Ishikawa (cell line): ENCODE measurements around the gene TRIAP1.
A peak's percentile ranks its signal among the peaks of the same experiment; 100 is the strongest.

Source experiments
- CEBPB ChIP-seq: IDR thresholded peaks from 2 replicates; pipeline ENCODE4 v1.6.1; 2012
- CREB1 ChIP-seq: IDR thresholded peaks from 2 replicates; pipeline ENCODE4 v1.6.1; 2012; ENCODE audit warnings: low read depth
- EGR1 ChIP-seq: IDR thresholded peaks from 2 replicates; pipeline ENCODE4 v1.6.1; 2012
- EP300 ChIP-seq: IDR thresholded peaks from 2 replicates; pipeline ENCODE4 v1.6.1; 2012; ENCODE audit warnings: borderline replicate concordance
- FOXM1 ChIP-seq: IDR thresholded peaks from 2 replicates; pipeline ENCODE4 v1.6.1; 2012; ENCODE audit warnings: low read depth, borderline replicate concordance
- MAX ChIP-seq: IDR thresholded peaks from 2 replicates; pipeline ENCODE4 v1.6.1; 2012
- NFIC ChIP-seq: IDR thresholded peaks from 2 replicates; pipeline ENCODE4 v1.6.1; 2012
- RAD21 ChIP-seq: IDR thresholded peaks from 2 replicates; pipeline ENCODE4 v1.6.1; 2012; ENCODE audit warnings: low read depth
- REST ChIP-seq: IDR thresholded peaks from 2 replicates; pipeline ENCODE4 v1.6.1; 2012; ENCODE audit warnings: low read depth, mild to moderate bottlenecking
- TAF1 ChIP-seq: IDR thresholded peaks from 2 replicates; pipeline ENCODE4 v1.6.1; 2012; ENCODE audit warnings: low read depth, mild to moderate bottlenecking
- TCF12 ChIP-seq: IDR thresholded peaks from 2 replicates; pipeline ENCODE4 v1.6.1; 2012; ENCODE audit warnings: low read depth
- TEAD4 ChIP-seq: IDR thresholded peaks from 2 replicates; pipeline ENCODE4 v1.6.1; 2012
- USF1 ChIP-seq: IDR thresholded peaks from 2 replicates; pipeline ENCODE4 v1.6.1; 2012
- YY1 ChIP-seq: IDR thresholded peaks from 2 replicates; pipeline ENCODE4 v1.6.1; 2012; ENCODE audit warnings: low read depth
- ZBTB7A ChIP-seq: IDR thresholded peaks from 2 replicates; pipeline ENCODE4 v1.6.1; 2012; ENCODE audit warnings: low read depth

Gene TRIAP1

GRCh38 chr12:120453060-120453750 lies 7.0 kb upstream of the TRIAP1 start:
- no peak for TF ChIP-seq TAF1
- no peak for TF ChIP-seq REST
- TF ChIP-seq TCF12: no peak
- no peak for TF ChIP-seq EGR1
- no peak for TF ChIP-seq ZBTB7A
- no peak for TF ChIP-seq FOXM1
- no peak for TF ChIP-seq CREB1
- TF ChIP-seq EP300: no peak
- TF ChIP-seq NFIC: no peak
- no peak for TF ChIP-seq TEAD4
- TF ChIP-seq YY1: no peak

- TF ChIP-seq CEBPB (peak; percentile 82), NFIC (0 out of 2 replicates have a peak, but pooled peaks have one; percentile 17)
Observed at GRCh38 chr12:120452524-120452923, 6.3 kb upstream of the TRIAP1 start.

- no peak for TF ChIP-seq TAF1
Observed at GRCh38 chr12:120447992-120448391, 1.8 kb upstream of the TRIAP1 start.

- no peak for TF ChIP-seq EGR1
- TF ChIP-seq CEBPB: 0 out of 2 replicates have a peak, but pooled peaks have one; percentile 41
Observed at GRCh38 chr12:120444676-120445075, 1.5 kb downstream of the TRIAP1 start.

- TF ChIP-seq FOXM1: no peak
- peak; percentile 39; the same call in 1 of the 2 replicates for TF ChIP-seq RAD21
- TF ChIP-seq TAF1: no peak
- peak; percentile 57; the same call in 1 of the 2 replicates for TF ChIP-seq CEBPB
Observed at GRCh38 chr12:120439646-120440247, 6.4 kb downstream of the TRIAP1 start.

GRCh38 chr12:120438495-120439198 lies 7.5 kb downstream of the TRIAP1 start:
- TF ChIP-seq RAD21 (no peak), YY1 (no peak), CEBPB (no peak), TCF12 (no peak), USF1 (no peak), MAX (no peak), REST (no peak), TAF1 (no peak), CREB1 (no peak), EGR1 (no peak), EP300 (no peak), FOXM1 (no peak), NFIC (no peak), ZBTB7A (no peak), TEAD4 (no peak)

GRCh38 chr12:120437735-120438494 lies 8.3 kb downstream of the TRIAP1 start, which contains the start of gene COX6A1:
Gene COX6A1 (plus strand): TSS chr12:120438113. CDS start chr12:120438127, 14 bp downstream.
- TF ChIP-seq RAD21: no peak
- TF ChIP-seq TCF12: peak; percentile 78; the same call in 1 of the 2 replicates
- no peak for TF ChIP-seq NFIC
- peak; percentile 95 for TF ChIP-seq TAF1
- no peak for TF ChIP-seq ZBTB7A
- TF ChIP-seq EP300: peak; percentile 33; the same call in 1 of the 2 replicates
- TF ChIP-seq MAX: peak; percentile 42
- peak; percentile 97 for TF ChIP-seq YY1
- TF ChIP-seq EGR1: 0 out of 2 replicates have a peak, but pooled peaks have one; percentile 20
- TF ChIP-seq CEBPB: no peak
